GM19035 (cell line): Measurements from ENCODE around the gene RAX2.

ENCODE experiments used
- ATAC-seq: cut with Tn5 transposase; IDR thresholded peaks from one replicate; pipeline ENCODE4 v1.9.1; 2021; ENCODE audit not compliant: unreplicated experiment

Gene RAX2

DNA sequence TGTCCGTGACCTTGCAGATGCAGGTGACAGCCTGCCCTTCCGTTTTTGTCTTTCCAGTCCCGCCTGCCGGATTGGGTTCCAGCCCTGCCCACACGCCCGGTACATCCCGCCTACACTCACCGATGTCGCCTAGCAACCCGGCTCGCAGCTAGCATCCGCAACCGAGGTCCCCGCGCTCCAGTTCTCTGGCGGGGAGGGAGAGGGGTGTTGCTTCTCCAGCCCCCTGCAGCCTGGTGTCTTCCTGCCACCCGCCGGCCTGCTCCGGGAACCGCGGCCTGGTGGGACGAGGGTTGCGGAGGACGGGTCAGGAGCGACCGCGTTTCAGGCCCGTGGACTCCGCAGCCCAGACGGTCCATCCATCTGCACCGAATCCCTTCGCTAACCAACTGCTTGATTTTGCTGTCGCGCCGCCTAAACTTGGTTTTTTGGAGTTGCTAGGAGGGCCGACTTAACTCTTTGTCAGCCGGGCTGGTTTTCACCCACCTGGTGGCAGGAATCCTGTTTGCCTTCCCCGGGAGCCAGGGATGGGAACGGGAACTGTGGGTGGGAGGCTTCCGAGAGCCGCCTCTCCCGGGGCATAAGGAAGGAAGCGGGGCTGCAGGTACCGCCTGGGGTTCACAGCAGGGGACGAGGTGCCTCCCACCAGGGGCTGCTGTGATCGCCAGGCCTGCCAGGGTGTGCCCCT lies 29.5 kb upstream of the RAX2 start:
- ATAC-seq: no peak

DNA sequence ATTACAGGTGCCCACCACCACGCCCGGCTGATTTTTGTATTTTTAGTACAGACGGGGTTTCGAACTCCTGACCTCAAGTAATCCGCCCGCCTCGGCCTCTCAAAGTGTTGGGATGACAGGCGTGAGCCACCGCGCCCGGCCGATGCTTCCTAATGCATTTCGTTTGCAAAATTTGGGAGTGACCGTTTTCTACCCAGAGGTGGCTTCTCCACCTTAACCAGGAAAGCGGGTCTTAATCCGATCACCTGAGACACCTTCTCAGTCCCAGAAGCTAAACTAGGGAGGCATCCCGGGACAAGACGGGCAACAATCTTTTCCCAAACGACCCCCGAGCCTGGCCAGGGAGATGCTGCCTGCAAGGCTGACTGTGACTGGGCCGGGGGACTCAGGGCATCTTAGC lies 29.0 kb upstream of the RAX2 start:
- ATAC-seq: no peak

DNA sequence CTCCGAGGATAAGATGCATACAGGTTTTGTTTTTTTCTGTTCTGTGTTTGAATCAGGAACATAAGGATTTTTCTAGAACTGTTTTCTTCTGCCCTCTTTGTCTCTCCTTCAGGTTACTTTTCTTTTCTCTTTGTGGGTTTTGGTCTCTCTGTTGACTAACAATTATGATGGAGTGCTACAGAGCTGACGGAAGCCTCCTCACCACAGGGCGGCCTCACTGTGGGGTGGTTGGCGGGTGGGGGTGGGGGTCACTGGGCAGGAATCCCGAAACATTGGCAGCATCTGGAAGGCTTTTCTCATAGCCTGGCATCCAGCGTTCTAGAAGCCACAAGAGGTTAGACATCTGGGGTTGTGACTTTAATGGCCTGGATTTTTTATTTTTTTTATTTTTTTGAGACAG lies 26.1 kb upstream of the RAX2 start:
- ATAC-seq: no peak

DNA sequence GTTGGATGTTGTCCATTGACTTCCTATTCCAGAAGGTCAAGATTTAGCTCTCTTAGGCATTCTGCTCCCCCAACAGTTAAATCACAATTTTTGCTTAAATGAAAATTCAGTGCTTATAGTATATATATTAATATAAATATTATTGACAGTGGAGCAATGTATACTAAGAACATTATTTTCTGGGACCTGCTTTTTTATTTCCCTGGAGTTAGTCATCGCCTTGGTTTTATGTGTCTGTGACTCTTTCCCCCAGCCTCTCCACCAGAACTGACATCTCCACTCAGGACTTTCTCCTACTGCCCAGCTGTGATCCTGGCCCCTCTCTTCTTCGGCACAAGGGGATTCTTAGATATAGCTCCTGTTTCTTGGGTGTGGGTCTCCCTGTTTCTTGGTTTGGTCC lies 24.3 kb upstream of the RAX2 start:
- ATAC-seq: no peak

DNA sequence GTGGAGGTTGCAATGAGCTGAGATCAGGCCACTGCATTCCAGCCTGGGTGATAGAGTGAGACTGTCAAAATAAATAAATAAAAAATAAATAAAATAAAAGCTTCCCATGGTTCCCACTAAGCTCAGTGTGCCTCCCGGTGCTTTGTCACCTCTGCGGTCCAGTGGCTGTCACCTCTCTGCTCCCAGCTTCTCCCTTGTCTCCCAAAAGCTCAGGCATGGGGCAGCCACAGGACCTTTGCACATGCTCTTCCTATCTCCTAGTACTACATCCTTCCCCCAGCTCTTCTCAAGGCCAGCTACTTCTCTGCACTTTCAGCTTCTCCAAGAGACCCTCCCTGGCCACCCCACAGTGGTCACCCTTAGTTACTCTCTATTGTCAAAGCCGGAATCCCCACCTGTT lies 21.8 kb upstream of the RAX2 start:
- ATAC-seq: no peak

DNA sequence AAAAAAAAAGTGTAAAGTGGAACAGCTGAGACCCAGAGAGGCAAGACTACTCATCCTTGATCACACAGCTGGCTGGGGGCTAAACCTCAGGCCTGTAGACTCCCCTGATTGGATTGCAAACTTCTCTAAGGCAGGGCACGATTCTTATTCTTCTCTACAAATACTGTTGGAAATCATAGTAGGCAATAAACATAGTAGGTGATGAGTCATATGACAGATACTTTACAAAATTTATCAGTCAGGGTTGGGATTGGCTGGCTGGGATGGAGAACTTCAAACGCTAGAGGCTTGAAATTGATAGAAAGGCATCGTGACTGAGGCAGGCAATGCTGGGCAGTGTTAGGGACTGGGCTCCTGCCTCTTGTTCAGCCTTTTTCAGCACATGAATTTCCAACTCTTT lies 20.1 kb upstream of the RAX2 start:
- no peak for ATAC-seq

DNA sequence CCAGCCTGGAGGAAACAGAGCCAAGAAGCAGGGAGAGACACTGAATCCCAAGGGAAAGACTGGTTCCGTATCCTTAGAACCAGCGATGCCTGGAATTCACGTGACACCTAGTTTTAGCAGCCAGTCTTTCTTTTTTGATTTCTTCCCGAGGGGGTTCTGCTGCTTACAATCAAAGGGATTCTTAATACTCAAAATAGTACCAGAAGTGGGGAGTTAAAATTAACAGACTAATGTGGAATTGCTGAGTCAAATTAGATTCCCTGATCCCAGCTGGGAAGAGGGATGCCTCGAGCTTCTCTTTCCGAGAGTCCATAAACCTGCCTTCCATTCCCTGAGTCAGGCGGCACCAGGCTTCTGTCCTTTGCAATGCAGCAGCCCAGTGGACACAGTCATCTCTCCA lies 18.9 kb upstream of the RAX2 start:
- no peak for ATAC-seq

DNA sequence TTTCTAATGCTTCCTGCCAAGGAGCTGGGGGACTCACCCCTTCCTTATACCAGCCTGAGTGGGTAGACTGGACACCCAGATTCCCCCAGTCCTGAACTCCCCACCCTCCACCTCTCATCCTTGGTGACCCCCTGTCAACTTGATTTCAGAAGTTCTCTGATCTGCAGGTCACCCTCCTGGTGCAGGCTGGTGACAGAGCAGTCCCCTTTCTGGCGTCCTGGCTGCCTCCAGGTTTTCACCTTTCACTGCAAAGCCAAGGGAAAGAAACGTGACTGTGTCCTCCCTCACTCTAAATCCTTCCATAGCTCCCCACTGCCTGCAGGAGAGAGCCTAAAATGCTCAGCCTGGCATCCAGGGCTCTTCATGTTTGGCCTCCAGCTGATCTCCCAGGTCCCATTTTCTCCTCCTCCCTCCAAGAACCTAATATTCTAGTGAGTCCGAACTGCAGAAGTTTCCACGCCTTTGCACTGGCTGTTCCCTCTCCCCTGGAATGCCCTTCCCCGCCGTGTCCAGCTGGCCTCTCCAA lies 18.2 kb upstream of the RAX2 start:
- ATAC-seq: no peak

DNA sequence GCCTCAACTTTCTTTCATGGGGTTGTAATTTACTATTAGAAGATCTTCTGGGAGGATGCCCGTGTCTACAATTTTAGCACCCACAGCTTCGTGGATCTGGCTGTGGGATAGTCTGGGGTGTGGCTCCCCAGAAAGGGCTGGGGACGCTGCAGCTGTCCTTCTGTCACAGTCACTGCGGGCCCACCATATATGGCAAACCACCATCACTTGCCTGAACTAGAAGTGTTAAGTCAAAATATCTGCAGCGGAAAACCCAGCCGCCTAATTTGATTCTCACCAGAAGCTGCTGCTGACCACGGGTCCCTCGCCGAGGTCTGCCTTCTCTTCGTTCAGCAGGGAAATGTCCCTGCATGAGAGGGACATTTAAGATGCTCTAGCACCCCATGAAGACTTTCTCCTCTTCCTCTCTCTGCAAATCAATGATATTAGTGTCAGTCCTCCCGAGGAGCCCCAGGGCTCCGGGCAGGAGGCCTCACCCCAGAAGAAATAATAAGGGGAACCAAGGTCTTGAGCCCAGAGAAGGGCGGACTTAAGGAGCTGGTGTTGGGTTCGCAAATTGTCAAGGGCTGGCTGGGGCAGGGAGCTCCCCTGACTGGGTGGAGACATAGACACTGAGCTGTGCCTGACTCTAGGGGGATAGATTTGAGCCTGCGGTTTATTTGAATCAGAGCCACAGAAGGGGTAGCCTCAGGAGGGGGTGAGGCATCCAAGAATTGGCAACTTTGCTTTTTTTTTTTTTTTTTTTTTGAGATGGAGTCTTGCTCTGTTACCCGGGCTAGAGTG lies 17.2 kb upstream of the RAX2 start:
- ATAC-seq: no peak

DNA sequence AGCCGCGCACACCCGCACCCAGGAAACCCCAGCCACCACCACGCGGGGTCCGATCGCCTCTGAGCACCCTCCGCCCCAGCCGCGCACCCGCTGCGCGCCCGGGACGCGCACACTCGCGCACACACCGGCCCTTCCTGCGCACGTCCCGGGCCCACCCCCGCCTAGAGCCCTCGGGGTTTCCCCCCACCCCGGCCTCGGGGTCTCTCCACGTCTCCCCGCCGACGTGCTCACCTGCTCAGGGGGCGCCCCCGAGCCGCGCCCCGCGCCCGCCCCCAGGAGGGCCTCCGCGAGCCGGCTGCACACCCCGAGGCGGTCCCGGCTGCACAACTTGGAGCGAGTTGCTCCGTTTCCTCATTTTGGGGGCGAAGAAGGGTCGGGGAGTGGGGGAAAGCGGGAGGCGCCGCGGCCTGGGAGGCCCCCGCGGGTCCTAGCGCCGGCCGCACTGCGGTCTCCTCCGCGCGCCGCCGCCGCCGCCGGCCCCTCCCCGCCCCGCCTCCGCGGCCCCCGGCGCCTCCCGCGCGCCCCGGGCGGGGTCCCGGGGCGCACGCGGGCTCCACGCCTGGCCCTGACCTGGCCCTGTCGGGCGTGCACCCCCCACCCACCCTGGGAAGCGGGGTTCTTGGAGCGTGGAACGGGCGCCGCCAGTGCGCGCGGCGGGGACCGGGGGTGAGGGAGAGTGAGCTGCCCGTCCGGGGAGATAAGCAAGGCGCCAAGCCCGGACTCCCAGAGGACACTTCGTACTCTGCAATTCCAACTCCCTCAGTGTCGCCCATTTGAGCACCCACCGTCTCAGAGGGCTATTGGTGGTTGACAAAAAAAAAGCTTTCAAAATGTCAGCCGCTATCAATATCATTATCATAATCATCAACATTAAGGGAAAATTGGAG lies 14.2 kb upstream of the RAX2 start, which contains the start of gene MATK:
MATK (minus strand) TSS at position 444 of the 887 bp plus-strand sequence. CDS start 1,246 bp downstream, outside the sequence.
- no peak for ATAC-seq

DNA sequence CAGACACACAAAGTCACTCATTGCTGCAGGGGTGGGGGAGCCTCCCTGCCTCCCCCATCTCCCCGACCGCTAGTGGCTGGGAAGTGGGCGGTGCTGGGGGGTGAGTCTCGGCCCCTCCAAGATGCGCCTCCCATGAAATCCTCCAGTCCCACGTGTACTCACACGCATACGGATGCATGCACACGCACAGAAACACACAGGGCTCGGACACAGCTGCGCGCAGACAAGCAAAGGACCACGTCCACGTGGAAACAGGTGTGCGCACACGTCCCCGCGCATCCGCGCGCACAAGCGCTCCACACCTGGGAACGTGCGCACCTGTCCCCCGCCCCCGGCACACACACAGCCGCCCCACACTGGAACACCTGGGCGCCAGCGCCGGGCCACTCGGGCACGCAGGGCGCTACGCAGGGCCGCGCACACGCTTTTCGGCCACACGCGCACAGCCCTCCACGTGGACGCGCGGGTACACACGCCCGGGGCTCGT lies 13.5 kb upstream of the RAX2 start:
- ATAC-seq: no peak

DNA sequence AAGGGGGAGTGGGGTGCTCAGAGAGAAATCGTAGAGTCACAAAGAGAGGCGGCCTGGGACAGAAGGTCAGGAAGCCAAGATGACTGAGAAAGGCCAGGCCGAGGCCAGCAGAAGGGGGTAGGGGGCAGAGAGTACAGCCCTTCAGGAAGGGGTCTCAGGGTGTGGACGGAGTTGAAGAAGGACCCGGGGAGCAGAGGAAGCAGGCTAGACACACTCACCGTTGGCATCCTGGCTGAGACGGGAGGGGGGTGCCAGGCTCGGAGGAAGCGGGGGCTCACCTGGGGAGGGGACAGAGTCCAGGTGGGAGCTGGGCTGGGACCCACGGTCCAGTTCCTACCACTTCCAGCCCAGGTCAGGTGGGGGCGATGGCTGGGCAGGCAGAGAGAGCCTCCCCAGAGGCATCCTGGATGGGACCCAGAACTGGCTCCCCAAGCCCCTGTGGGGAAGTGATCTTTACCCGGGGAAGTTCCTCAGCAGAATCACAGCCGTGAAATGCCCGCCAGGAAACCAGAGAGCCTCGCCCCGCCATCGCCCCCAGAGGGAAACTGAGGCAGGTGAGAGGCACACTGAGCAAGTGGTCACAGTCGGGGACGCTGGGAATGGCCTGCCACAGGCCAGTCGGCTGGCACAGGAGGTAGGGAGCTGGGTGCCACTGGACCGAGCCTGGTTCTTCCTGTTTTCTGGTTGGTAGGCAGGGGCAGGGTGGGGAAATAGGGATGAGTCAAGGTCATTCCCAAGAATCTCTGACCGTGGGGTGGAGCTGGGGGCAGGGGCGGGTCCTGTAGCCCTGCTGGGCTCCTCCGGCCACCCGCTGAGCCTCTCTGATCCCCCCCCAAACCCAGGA lies 12.8 kb upstream of the RAX2 start:
- no peak for ATAC-seq

DNA sequence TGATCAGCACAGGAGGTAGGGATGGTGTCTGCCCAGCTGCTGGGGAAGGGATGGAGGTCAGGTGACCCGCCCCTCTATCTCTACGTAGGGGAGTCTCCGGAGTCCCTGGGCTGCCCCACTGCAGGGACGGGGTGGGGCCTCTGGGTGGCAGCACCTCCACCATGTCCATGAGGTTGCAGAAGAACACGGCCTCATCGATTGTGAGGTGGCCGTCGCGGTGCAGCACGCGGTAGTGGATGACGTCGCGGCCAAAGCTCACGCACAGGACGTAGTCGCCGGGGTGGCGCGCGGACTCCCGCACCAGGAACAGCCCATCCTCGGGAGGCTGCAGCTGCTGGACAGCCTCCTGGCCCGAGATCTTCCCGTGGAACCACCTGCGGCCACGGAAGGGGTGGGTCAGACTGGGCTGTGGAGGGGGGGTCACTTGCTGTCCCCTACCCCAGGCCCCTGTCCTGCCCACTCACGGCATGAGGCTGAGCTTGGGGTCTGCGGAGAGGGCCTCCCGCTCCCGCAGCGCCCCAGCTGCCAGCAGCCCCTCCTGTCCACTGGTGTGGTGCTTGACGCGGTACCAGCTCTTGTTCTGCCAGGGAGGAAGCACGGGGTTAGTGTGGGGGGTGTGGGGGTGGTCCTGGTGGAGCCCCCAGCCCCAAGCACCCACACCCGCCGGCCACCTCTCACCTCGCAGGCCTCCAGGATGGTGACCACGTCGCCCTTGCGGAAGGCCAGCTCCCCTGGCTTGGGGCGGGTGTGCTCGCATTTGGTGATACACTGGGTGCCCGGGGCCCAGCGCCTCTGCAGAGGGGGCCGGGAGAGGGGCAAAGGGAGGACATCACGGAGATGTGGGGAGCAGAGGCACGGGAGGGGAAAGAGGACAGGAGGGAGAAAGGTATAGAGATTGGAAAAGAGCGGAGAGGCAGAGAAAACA lies 11.9 kb upstream of the RAX2 start:
- no peak for ATAC-seq

DNA sequence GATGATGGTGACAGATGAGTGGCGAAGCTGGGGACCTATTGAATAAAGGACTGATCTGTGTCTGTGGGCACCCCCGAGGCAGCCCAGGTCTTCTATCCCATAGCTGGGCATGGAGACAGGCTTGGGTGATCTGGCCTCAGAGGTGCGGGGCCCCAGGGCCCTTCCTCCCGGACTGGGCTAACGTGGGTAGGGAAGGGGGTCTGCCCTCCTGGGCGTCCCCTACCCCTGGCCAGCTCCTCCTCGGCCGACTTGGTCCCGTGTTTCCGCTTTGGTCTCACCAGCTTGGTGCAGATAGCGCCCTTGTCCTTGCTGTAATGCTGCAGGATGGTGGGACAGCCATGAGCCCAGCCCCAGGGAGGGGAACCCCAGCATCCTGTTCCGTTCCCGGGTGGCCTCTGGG lies 10.9 kb upstream of the RAX2 start:
- ATAC-seq: no peak

DNA sequence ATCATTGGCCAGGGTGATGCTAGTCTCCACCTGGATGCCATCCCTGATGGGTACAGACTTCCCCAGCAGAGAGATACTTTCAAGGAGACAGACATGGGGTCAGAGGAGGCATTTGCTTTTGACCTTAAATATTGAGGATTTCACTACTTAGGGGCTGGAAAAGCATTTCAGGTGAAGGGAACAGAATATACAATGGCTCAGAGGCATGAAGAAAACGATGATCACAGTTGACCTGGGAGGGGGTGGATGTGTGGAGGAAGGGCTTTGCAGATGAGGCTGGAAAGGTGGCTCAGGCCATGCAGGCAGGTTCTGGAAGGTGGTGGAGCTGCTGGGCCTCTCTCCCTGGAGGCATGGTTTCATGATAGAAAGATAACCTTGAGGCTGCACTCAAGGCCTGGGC lies 10.3 kb upstream of the RAX2 start:
- no peak for ATAC-seq

DNA sequence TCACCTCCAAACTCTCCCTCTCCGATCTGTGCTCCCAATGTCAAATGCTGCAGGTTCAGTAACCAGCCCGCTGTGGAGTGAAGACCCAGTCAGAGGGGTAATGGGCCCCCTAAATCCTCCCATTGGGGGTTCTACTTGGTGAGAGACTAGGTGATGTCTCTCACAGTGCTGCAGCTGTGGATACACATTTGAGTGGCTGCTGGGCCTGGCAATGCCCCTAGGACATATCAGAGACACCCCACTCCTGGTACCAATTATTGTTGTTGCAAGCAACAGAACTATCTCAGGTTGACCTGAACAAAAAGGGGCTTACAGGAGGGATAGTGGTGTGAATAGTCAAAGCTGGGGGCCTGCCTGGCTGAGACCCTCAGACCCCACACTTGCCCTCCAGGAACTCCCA lies 9.6 kb upstream of the RAX2 start:
- ATAC-seq: no peak

DNA sequence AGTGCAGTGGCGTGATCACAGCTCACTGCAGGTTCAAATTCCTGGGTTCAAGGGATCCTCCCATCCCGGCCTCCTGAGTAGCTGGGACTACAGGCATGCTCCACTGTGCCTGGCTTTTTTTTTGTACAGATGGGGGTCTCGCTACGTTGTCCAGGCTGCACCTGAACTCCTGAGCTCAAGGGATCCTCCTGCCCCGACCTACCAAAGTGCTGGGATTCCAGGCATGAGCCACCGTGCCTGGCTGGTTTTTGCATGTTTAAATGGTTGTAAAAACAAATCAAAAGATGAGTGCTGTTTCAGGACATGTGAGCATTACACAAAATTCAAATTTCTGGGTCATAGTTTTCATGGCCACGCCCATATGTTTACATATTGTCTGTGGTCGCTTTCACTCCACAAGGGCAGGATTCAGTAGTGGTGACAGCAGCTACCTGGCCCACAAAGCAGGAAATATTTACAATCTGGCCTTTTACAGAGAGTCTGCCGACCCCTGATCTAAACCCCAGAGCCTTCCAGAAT lies 8.8 kb upstream of the RAX2 start:
- ATAC-seq: no peak

DNA sequence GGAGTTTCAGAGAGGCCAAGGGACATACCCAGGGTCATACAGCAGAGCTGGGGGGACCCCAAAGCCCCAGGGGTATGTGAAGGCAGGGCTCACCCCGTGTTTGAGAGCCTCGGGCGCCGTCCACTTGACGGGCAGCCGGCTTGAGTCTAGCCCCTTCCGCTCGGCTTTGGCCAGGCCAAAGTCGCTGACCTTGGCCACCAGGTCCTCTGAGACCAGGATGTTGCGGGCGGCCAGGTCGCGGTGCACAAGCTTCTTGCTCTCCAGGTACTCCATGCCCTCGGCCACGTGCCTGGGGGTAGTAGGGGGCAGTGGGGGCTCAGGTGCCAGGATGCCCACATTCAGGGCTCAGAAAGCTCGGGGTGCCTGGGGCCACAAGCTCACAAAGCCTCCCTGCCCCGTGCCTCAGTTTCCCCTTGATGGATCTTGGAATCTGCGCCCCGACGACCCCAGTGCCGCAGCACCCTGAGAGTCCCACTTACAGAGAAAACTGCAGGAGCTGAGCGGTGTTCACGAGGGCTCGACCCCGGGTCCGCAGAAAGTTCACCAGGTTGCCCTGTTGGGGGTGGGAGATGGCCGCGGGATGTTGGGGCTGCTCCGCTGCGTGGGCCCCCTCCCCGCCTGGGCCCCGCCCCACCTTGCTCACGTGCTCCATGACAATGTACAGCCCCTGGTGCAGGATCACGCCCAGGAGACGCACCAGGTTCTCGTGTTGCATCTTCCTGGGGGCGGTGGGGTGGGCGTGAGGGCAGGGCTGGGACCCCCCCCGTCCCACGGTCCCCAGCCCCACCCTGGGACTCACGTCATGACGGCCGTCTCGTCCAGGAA lies 7.1 kb upstream of the RAX2 start:
- no peak for ATAC-seq
